Lower lobe of right lung (tissue), 2 donors: ENCODE results near the gene C18orf32. TPM values are rescaled to one million over a fixed set of nuclear protein-coding genes. Genes with fewer than 3 reads are reported as not detected.

Experiments used
- ATAC-seq, 2 donors: fragments of 200-7000 bp; cut with Tn5 transposase; one replicate each; pipeline ENCODE4 v1.9.1; 2020 to 2022; ENCODE audit warnings: mild to moderate bottlenecking in 2 of 2, moderate library complexity in 2 of 2
- DNase-seq: peaks from one replicate; pipeline ENCODE4 v3.0.0-alpha.2; 2020
- H3K27ac ChIP-seq: fragments of 200-600 bp; one replicate; pipeline ENCODE4 v1.8.0; 2022
- H3K27me3 ChIP-seq: fragments of 200-600 bp; one replicate; pipeline ENCODE4 v1.8.0; 2022; ENCODE audit warnings: low read depth
- H3K36me3 ChIP-seq: fragments of 200-600 bp; one replicate; pipeline ENCODE4 v1.8.0; 2022; ENCODE audit warnings: mild to moderate bottlenecking
- H3K4me1 ChIP-seq: fragments of 200-600 bp; one replicate; pipeline ENCODE4 v1.8.0; 2022
- H3K4me3 ChIP-seq: fragments of 200-600 bp; one replicate; pipeline ENCODE4 v1.8.0; 2022; ENCODE audit warnings: mild to moderate bottlenecking
- H3K9me3 ChIP-seq: fragments of 200-600 bp; one replicate; pipeline ENCODE4 v1.8.0; 2022
- intact Hi-C: fragments of 100-400 bp; cut with DNase I; formaldehyde crosslinking; loops from one replicate; pipeline ENCODE4 v1.11.0; 2022
- total RNA-seq: library from RNA; stranded (reverse); fragmentation: NEBNext Ultra II Directional; extraction: Animal tissue kit (Norgen Biotek cat#: 25700); gene quantifications from one replicate; pipeline ENCODE4 v1.2.1, GENCODE V29; 2021
- TF ChIP-seq, protein P1 (sequence below): fragments of 200-600 bp; IDR thresholded peaks from one replicate; pipeline ENCODE4 v1.8.0; 2022; ENCODE audit warnings: antibody characterized with exemption, mild to moderate bottlenecking
- donor health status: DM: no; HTN: yes; CAD: no; lungs with severe emphysema.

C18orf32 gene
- total RNA-seq, 1 donor from 2014 or later = 60.6 TPM

- no peaks in the 10 kb centered on the region for H3K4me1 ChIP-seq
- DNase-seq (no peak), ATAC-seq (peak; percentile 75 to 92)
- no peaks in the 10 kb centered on the region for H3K27me3 ChIP-seq
- TF ChIP-seq, protein P1, sequence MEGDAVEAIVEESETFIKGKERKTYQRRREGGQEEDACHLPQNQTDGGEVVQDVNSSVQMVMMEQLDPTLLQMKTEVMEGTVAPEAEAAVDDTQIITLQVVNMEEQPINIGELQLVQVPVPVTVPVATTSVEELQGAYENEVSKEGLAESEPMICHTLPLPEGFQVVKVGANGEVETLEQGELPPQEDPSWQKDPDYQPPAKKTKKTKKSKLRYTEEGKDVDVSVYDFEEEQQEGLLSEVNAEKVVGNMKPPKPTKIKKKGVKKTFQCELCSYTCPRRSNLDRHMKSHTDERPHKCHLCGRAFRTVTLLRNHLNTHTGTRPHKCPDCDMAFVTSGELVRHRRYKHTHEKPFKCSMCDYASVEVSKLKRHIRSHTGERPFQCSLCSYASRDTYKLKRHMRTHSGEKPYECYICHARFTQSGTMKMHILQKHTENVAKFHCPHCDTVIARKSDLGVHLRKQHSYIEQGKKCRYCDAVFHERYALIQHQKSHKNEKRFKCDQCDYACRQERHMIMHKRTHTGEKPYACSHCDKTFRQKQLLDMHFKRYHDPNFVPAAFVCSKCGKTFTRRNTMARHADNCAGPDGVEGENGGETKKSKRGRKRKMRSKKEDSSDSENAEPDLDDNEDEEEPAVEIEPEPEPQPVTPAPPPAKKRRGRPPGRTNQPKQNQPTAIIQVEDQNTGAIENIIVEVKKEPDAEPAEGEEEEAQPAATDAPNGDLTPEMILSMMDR = peak; percentile 60
- intact Hi-C loops = no loop called here
- no peak overlapping the region for H3K27ac ChIP-seq
- no peak overlapping the region for H3K4me3 ChIP-seq
- peaks cover 35% of the 10 kb centered on the region for H3K9me3 ChIP-seq
- no peaks in the 10 kb centered on the region for H3K36me3 ChIP-seq
These were observed 39.0 kb downstream of the C18orf32 start for GRCh38 chr18:49447810-49448745.

DNA sequence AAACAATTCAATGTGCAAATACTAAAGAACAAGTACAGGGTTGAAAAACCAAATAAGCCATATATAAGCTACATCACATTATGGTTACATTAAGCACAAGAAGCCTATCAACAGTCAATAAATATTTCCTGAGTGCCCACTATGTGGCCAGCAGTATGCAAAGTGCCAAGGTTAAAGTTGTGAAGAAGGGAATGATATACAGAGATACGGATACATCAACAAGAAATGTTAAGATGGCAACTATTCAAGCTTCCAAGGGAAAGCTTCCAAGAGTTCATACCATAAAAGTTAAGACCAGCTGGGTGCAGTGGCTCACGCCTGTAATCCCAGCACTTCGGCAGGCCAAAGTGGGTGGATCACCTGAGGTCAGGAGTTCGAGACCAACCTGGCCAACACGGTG lies 40.6 kb downstream of the C18orf32 start:
- Histone ChIP-seq H3K4me1 (no peaks in the 10 kb centered on the region), H3K4me3 (no peak overlapping the region), H3K9me3 (peaks cover 34% of the 10 kb centered on the region), H3K27me3 (no peaks in the 10 kb centered on the region), H3K27ac (no peak overlapping the region), H3K36me3 (no peaks in the 10 kb centered on the region)
- TF ChIP-seq, protein P1 = no peak
- DNase-seq (no peak), ATAC-seq (no peak)
- intact Hi-C loops = no loop called here

DNA sequence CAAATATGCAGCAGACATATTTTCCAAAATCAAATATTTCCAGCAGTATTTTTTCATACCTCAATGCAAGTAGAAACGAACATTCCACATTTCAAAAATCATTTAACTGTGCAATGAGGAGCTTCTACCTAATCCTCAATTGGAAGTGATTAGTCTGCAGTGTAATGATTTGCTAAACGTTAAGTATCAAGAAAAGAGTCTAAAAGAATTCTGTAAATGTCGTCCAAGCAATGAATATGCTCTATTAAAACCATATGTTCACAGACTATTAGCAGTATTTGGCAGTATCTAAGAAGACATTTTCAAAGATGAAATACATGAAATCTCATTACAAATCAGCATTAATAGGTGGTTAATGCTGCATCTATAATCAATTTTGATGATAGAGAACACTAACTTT lies 42.5 kb downstream of the C18orf32 start:
- no peaks in the 10 kb centered on the region for H3K4me1 ChIP-seq
- no peaks in the 10 kb centered on the region for H3K36me3 ChIP-seq
- TF ChIP-seq, protein P1 = no peak
- H3K4me3 ChIP-seq = no peak overlapping the region
- DNase-seq (no peak), ATAC-seq (no peak)
- H3K27ac ChIP-seq = no peak overlapping the region
- H3K9me3 ChIP-seq = peaks cover 17% of the 10 kb centered on the region
- H3K27me3 ChIP-seq = no peaks in the 10 kb centered on the region
- intact Hi-C loops = no loop called here

GRCh38 chr18:49443837-49444236 lies 43.2 kb downstream of the C18orf32 start:
- Histone ChIP-seq H3K27ac (no peak overlapping the region), H3K27me3 (no peaks in the 10 kb centered on the region), H3K4me1 (no peaks in the 10 kb centered on the region), H3K36me3 (no peaks in the 10 kb centered on the region), H3K4me3 (no peak overlapping the region), H3K9me3 (peaks cover 10% of the 10 kb centered on the region)
- no peak for DNase-seq
- intact Hi-C loops = no loop called here
- no peak for ATAC-seq
- TF ChIP-seq, protein P1 = no peak

- Histone ChIP-seq H3K27ac (no peak overlapping the region), H3K4me1 (no peaks in the 10 kb centered on the region), H3K4me3 (no peak overlapping the region), H3K9me3 (no peaks in the 10 kb centered on the region), H3K36me3 (no peaks in the 10 kb centered on the region), H3K27me3 (no peaks in the 10 kb centered on the region)
- ATAC-seq = no peak
- intact Hi-C loops = no loop called here
- no peak for DNase-seq
- TF ChIP-seq, protein P1 = no peak
These were observed 45.6 kb downstream of the C18orf32 start for GRCh38 chr18:49441338-49441938.
